GM20000 (cell line): ENCODE results near the gene MPRIP.

Source experiments
- DNase-seq: peaks from one replicate; pipeline ENCODE4 v3.0.0; 2012; ENCODE audit warnings: low spot score
- CTCF ChIP-seq: IDR thresholded peaks from 2 replicates; pipeline ENCODE4 v1.5.1; 2012; ENCODE audit warnings: mild to moderate bottlenecking, control low read depth; ENCODE audit errors: extremely low read depth, missing control alignments

Gene MPRIP

DNA sequence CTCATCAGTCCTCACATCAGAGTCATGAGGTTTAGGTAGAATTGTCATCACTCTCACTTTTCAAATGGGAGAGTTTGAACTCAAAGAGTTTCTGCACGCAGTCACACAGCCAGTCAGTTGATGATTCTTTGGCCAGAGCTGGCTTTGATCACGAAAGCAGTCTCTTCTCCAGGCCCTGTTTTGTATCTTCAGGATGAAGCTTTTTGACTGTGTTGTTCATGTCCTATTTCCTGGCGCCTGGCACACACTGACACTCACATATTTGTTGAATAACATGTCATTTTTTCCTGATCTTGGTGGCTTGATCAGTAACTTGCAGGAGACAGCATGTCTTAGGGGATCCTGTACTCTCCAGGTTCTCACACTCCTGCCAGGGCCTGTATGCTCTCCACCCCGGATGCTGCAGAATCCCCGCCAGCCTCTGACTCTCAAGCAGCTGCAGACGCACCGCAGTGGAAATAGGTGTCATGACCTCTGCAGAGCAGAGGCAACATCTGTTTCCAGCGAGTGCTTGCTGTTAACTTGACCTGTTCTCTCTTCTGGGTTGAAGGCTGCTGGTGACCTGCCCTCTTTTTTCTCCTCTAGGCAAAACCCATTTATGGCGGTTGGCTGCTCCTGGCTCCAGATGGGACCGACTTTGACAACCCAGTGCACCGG, 33.0 kb downstream of the MPRIP start:
- no peak for DNase-seq
- TF ChIP-seq CTCF = no peak

- DNase-seq = no peak
- TF ChIP-seq CTCF = no peak
These were observed 33.8 kb downstream of the MPRIP start for GRCh38 chr17:17076066-17076465.

DNA sequence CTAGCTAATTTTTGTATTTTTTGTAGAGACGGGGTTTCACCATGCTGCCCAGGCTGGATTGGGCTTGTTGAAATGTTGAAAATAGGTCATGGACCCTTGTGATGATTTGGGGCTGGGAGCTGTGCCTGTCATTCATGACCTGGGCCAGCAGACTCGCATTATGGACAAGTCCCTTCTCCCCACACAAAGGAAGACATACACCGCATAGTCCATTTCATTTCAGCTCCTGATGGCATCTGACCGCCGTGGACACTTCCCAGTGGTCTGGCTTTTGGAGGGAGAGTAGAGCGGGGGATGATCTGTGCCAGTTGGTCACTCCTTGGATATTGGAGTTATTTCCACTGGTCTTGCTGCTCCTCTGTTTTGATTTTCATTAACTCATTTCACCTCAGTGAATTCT, 34.8 kb downstream of the MPRIP start:
- DNase-seq = no peak
- no peak for TF ChIP-seq CTCF

DNA sequence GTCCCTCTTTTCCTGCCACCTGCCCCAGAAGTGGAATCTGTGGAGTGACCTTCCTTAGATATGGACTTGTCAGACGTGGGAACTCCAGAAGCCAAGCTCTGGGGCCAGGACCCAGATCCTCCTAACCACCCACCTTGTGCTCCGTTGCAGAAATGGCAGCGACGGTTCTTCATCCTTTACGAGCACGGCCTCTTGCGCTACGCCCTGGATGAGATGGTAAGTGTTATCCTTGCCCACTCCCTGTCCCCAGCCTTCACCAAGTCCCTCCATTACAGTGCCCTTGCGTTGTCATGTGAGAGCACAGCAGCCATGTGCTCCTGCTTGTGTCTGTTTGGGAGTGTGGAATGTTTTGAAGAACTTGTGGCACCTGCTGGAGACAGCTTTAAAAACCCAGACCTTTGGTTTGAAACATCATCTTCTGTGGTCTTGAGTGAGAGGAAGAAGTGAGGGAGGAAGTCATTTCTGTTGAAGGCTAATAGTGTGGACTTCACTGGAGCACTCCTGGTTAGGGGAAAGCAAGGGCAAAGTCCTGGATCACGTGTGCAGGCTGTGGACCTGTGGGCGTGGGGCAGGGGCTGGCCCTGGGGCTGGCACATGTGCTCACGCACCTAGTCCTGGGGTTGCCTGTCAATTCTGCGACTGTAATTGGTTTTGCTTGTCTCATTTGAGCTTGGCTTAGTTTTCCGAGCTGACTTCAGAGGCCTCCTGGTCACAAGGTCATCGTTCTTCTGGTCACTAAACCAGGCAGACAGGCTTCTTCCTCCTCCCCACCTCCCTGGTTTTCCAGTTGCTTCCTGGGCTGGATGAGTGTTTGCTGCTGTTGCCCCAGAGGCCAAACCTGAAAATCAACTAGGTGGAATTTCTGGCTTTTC, 35.8 kb downstream of the MPRIP start:
- DNase-seq = no peak
- no peak for TF ChIP-seq CTCF

DNA sequence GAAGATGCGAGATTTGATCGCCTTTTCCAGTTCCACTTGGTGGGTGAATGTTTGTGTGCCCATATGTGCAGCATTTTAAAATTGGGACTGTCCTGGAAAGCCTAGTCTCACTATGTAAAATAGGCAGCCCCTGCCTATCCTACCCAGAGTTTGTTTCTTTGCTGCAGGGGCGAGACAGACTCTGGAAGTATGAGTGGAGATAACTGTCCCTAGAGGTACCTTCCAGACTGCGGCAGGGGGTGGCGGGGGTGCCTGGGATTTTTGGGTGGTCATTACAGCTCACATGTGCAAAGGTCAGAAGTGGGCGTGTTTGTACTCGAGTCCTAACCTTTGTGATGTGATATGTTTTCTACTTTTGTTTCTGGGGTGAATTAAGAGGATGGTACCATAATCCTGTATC, 36.6 kb downstream of the MPRIP start:
- no peak for DNase-seq
- TF ChIP-seq CTCF = no peak

DNA sequence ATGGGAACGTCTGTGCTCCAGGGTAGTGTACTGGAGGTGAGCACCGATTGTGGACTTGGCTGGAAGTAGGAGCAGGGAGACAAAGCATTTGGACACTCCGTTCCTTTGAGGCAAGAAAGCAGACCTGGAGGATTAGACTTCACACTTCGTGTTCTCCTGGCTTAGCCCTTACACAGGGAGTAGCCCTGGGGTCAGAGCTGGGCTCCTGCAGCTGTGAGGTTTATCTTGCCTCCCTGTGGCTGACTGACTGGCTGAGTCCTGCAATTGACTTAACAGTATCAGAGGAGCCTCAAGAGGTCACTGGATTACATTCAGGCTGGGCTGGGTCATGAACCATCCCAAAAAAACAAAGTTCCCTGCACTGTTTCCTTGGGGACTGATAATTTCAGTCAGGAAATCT, 37.1 kb downstream of the MPRIP start:
- TF ChIP-seq CTCF = no peak
- no peak for DNase-seq

DNA sequence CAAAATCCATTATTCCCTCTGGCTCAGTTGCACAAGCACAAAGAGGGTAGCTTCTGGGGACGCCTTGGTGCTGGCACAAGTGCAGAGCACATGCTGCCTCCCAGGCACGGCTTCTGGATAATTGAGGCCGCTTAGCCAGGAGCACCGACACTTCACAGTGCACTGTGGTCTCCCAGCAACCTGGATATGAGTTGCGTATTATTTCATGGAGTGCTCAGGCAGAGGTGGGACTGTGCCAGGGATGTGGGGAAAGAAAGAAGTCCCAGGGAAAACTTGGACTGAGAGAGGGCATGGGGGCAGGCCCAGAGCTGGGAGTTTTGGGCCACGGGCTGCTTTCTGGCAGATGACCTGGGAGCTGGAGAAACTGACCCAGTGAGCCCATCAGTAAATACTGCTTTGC, 37.5 kb downstream of the MPRIP start:
- DNase-seq = no peak
- no peak for TF ChIP-seq CTCF
